ENCODE data around the gene PDILT.

The PDILT gene

DNA sequence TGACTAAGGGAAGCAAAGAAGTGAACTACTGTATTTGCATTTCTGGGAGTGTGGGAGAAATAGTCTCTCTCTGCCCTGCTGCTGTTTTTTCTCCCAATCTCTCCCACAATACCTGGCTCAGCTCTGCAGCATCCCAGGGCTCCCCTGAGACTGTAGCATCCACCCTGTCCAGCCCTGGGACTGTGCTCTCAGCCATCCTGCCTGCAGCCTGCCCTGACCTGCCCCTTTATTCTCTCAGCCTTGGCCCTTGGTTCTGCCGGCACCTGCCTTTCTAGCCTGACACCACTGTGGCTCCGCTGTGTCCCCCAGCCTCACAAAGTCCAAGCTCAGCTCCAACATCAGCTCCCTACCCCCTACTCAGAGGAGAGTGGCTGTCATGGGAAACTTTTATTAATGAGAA, 1.9 kb downstream of the PDILT start:
- TF ChIP-seq, protein P1, sequence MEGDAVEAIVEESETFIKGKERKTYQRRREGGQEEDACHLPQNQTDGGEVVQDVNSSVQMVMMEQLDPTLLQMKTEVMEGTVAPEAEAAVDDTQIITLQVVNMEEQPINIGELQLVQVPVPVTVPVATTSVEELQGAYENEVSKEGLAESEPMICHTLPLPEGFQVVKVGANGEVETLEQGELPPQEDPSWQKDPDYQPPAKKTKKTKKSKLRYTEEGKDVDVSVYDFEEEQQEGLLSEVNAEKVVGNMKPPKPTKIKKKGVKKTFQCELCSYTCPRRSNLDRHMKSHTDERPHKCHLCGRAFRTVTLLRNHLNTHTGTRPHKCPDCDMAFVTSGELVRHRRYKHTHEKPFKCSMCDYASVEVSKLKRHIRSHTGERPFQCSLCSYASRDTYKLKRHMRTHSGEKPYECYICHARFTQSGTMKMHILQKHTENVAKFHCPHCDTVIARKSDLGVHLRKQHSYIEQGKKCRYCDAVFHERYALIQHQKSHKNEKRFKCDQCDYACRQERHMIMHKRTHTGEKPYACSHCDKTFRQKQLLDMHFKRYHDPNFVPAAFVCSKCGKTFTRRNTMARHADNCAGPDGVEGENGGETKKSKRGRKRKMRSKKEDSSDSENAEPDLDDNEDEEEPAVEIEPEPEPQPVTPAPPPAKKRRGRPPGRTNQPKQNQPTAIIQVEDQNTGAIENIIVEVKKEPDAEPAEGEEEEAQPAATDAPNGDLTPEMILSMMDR (IDR thresholded peaks at IDR 0.05; ENCODE audit: low read depth, low read length), result no peak
- no peak overlapping the region for H3K4me3 ChIP-seq (ENCODE audit: low read depth, low read length)

DNA sequence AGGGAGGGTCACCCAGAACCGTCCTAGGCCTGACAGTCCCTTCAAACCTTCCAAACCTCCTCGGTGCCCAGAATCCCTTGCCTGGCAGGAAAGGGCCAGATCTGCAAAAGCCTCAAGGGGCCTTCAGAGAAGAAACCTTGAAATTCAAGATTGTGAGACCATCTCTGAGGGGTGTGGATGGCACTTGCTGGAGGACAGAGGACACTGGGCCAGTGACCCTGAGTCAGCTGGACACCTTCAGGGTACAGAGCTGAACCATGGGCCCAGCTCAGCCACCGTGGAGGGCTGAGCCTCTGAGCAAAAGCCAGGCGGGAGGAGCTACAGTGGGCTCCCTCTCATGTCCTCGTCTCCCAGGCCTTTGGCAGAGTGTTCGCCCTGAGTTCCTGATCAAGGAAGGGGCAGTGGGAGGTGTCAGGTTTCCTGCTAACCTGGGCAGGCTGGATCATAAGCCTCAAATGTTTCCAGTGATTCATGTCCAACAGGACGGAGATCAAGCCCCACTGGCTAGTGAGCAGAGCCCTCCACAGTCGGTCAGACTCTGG, 3.0 kb downstream of the PDILT start:
- TF ChIP-seq, protein P1 (IDR thresholded peaks at IDR 0.05; ENCODE audit: low read depth, low read length), result no peak
- H3K4me3 ChIP-seq (ENCODE audit: low read depth, low read length), result no peak overlapping the region

DNA sequence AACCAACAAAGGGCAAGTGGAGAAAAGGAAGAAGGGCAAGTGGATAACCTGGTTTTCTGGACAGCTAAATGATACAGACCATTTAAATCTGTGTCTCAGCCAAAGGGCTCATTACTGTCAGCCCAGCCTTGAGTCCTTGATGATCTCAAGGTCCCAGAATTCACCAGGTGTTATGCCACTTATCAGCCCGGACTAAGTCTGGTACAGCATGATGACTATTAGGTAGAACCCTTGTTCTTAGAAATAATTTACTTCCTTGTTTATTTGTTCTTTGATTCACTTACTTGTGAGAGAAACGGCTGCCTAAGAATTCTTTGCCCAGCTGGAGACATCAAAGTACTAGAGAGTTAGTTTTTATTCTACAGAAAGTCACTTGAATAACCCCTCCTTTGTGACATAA, 3.5 kb downstream of the PDILT start:
- TF ChIP-seq, protein P1 (IDR thresholded peaks at IDR 0.05; ENCODE audit: low read depth, low read length), result no peak
- H3K4me3 ChIP-seq (ENCODE audit: low read depth, low read length), result no peak overlapping the region

DNA sequence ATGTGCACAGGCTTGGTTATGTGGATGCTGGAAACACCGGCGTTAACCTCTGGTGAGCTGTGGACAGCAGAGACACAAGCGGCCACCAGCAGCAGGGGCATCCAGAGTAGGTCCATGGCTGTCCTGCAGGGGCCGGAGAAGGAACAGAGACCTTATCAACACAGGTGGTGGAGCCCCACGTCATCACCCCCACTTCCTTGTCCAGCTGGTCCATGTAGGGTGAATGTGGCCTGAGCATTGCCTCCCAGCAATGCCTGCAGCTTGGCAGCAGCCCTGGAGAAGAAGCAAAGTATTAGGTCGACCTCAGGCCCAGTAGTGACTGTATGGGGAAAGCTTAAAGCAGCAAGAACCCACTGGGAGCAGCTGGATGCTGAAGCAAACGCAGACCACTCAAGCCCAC, 5.4 kb downstream of the PDILT start:
- no peak overlapping the region for H3K4me3 ChIP-seq (ENCODE audit: low read depth, low read length)
- TF ChIP-seq, protein P1 (IDR thresholded peaks at IDR 0.05; ENCODE audit: low read depth, low read length), result no peak

DNA sequence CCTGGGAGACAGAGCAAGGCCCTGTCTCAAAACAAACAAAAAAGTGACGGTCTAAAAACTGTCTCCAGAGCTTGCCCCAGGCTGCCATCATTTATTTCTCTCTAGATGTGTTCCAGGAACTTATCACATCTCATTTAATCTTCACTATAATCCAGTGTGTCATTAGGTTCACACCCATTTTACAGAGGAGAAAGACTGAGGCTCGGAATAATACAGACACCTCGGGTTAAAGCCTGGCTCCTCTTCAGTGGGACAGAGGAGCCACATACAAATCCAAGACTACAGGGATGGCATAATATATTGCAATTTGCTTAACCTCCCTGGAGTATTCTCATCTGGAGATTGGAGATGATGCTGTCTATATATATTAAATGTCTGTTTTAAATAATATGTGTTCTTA, 5.9 kb downstream of the PDILT start:
- no peak overlapping the region for H3K4me3 ChIP-seq (ENCODE audit: low read depth, low read length)
- TF ChIP-seq, protein P1 (IDR thresholded peaks at IDR 0.05; ENCODE audit: low read depth, low read length), result no peak

DNA sequence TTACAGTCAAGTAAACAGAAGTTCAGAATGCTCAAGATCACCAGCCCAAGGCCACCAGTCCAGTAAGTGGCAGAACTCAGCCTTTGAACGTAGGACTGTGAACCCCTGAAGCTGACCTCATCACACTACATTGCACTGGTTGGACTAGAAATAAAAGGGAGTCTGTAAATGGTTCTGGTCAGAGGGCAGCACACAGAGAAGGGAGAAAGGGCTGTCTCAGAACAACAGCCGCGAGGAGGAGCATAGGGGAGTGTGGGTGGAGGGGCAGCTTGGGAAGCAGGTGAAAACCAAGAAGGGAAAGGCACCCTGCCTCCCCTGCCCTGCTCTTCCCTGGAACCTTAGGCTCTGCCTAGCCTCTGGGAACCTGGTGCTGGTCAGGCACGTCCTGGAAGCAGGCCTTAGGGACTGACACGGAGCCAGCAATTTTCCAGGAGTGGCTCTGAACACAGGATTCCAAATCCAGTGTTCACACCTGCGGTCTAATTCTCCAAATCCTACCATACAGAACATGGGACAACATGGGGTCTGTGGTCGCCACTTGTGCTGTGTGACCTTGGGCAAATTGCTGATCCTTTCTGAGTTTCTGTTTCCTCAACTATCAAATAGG, 7.0 kb downstream of the PDILT start:
- TF ChIP-seq, protein P1 (IDR thresholded peaks at IDR 0.05; ENCODE audit: low read depth, low read length), result no peak
- no peak overlapping the region for H3K4me3 ChIP-seq (ENCODE audit: low read depth, low read length)

DNA sequence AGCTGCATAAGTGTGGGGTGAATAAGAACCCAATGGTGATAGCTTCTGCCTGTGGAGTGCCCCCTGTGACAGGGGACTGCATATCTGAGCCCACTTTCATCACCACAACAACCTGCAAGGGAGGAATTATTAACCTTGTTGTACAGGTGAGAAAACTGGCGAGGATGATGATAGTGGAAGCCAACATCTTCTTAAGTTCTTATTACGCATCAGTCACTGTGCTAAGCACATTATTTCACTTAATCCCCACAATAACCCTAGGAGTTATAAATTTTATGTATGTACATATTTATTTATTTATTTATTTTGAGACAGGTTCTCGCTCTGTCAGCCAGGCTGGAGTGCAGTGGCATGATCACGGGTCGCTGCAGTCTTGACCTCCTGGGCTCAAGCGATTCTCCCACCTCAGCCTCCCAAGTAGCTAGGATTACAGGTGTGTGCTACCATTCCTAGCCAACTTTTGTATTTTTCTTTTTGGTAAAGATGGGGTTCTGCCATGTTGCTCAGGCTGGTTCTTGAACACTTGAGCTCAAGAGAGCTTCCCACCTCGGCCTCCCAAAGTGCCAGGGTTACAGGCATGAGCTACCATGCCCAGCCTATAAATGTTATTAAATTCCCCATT, 7.6 kb downstream of the PDILT start:
- no peak overlapping the region for H3K4me3 ChIP-seq (ENCODE audit: low read depth, low read length)
- TF ChIP-seq, protein P1 (IDR thresholded peaks at IDR 0.05; ENCODE audit: low read depth, low read length), result no peak

Data from WI38 (cell line).